GM12878 (cell line): ENCODE data around the gene ATF4.

Source experiments
- BCL11A ChIP-seq: IDR thresholded peaks from 2 replicates; pipeline ENCODE4 v1.6.1; 2011; ENCODE audit warnings: low read depth, low read length
- BCL3 ChIP-seq: IDR thresholded peaks from 2 replicates; pipeline ENCODE4 v1.6.1; 2011; ENCODE audit warnings: borderline replicate concordance, low read depth, mild to moderate bottlenecking, moderate library complexity, low read length; ENCODE audit not compliant: insufficient read depth, poor library complexity, severe bottlenecking
- CHD2 ChIP-seq: IDR thresholded peaks from 2 replicates; pipeline ENCODE4 v1.6.1; 2011; ENCODE audit warnings: low read depth, low read length, improper control_type of control experiment, borderline replicate concordance
- KDM1A ChIP-seq: fragments of 200-600 bp; sonication (generic); IDR thresholded peaks from 2 replicates; pipeline ENCODE4 v1.6.1; 2016; ENCODE audit warnings: borderline replicate concordance
- PAX5 ChIP-seq: IDR thresholded peaks from 2 replicates; pipeline ENCODE4 v1.6.1; 2011; ENCODE audit warnings: low read depth, low read length, borderline replicate concordance
- POLR2A ChIP-seq: IDR thresholded peaks from 2 replicates; pipeline ENCODE4 v1.6.1; 2011; ENCODE audit warnings: low read depth, mild to moderate bottlenecking, low read length
- POLR2AphosphoS5 ChIP-seq: IDR thresholded peaks from 2 replicates; pipeline ENCODE4 v1.6.1; 2011; ENCODE audit warnings: mild to moderate bottlenecking, low read length, inconsistent platforms
- ZBED1 ChIP-seq: IDR thresholded peaks from 2 replicates; pipeline ENCODE4 v1.6.1; 2016; ENCODE audit warnings: borderline replicate concordance
- TF ChIP-seq, protein P1 (sequence below): IDR thresholded peaks from 2 replicates; pipeline ENCODE4 v1.6.1; 2011; ENCODE audit warnings: low read depth, mild to moderate bottlenecking, low read length, moderate library complexity, borderline replicate concordance; ENCODE audit errors: extremely low read depth
- TF ChIP-seq, protein P2 (sequence below): IDR thresholded peaks from 2 replicates; pipeline ENCODE4 v1.6.1; 2012; ENCODE audit warnings: mild to moderate bottlenecking, low read depth, low read length
- TF ChIP-seq, protein P3 (sequence below): fragments of 450-650 bp; IDR thresholded peaks from 2 replicates; pipeline ENCODE4 v1.6.1; 2016; ENCODE audit warnings: mild to moderate bottlenecking

- TF ChIP-seq BCL11A, result no peak
- TF ChIP-seq KDM1A, result no peak
- no peak for TF ChIP-seq CHD2
- TF ChIP-seq, protein P1, sequence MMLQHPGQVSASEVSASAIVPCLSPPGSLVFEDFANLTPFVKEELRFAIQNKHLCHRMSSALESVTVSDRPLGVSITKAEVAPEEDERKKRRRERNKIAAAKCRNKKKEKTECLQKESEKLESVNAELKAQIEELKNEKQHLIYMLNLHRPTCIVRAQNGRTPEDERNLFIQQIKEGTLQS, result no peak
- TF ChIP-seq, protein P2, sequence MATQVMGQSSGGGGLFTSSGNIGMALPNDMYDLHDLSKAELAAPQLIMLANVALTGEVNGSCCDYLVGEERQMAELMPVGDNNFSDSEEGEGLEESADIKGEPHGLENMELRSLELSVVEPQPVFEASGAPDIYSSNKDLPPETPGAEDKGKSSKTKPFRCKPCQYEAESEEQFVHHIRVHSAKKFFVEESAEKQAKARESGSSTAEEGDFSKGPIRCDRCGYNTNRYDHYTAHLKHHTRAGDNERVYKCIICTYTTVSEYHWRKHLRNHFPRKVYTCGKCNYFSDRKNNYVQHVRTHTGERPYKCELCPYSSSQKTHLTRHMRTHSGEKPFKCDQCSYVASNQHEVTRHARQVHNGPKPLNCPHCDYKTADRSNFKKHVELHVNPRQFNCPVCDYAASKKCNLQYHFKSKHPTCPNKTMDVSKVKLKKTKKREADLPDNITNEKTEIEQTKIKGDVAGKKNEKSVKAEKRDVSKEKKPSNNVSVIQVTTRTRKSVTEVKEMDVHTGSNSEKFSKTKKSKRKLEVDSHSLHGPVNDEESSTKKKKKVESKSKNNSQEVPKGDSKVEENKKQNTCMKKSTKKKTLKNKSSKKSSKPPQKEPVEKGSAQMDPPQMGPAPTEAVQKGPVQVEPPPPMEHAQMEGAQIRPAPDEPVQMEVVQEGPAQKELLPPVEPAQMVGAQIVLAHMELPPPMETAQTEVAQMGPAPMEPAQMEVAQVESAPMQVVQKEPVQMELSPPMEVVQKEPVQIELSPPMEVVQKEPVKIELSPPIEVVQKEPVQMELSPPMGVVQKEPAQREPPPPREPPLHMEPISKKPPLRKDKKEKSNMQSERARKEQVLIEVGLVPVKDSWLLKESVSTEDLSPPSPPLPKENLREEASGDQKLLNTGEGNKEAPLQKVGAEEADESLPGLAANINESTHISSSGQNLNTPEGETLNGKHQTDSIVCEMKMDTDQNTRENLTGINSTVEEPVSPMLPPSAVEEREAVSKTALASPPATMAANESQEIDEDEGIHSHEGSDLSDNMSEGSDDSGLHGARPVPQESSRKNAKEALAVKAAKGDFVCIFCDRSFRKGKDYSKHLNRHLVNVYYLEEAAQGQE, result no peak
- TF ChIP-seq PAX5, result no peak
- TF ChIP-seq POLR2A, result no peak
- TF ChIP-seq POLR2AphosphoS5, result no peak
- no peak for TF ChIP-seq ZBED1
- TF ChIP-seq, protein P3, sequence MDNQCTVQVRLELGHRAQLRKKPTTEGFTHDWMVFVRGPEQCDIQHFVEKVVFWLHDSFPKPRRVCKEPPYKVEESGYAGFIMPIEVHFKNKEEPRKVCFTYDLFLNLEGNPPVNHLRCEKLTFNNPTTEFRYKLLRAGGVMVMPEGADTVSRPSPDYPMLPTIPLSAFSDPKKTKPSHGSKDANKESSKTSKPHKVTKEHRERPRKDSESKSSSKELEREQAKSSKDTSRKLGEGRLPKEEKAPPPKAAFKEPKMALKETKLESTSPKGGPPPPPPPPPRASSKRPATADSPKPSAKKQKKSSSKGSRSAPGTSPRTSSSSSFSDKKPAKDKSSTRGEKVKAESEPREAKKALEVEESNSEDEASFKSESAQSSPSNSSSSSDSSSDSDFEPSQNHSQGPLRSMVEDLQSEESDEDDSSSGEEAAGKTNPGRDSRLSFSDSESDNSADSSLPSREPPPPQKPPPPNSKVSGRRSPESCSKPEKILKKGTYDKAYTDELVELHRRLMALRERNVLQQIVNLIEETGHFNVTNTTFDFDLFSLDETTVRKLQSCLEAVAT, result peak; percentile 57
- no peak for TF ChIP-seq BCL3
Measured at GRCh38 chr22:39534591-39535356, 14.4 kb downstream of the ATF4 start.
